H9 (cell line): ENCODE measurements around the gene CFAP77. TPM values are rescaled to one million over a fixed set of nuclear protein-coding genes. Genes with fewer than 3 reads are reported as not detected.

Experiments used
- DNase-seq: peaks from one replicate; pipeline ENCODE4 v3.0.0-alpha.2; 2017
- H2AFZ ChIP-seq: one replicate; pipeline ENCODE4 v1.6.1; 2013; ENCODE audit warnings: mild to moderate bottlenecking, low read length, control low read depth, moderate library complexity
- H2AK5ac ChIP-seq: 2 replicates; pipeline ENCODE4 v1.6.1; 2013; ENCODE audit warnings: low read length, control low read depth, mixed read lengths; ENCODE audit not compliant: insufficient read length
- H2BK120ac ChIP-seq: one replicate; pipeline ENCODE4 v1.6.1; 2013; ENCODE audit warnings: low read depth, mild to moderate bottlenecking, low read length, control low read depth, inconsistent platforms; ENCODE audit not compliant: poor library complexity, severe bottlenecking
- H2BK12ac ChIP-seq: 2 replicates; pipeline ENCODE4 v1.6.1; 2013; ENCODE audit warnings: low read length, control low read depth, mixed read lengths, low read depth; ENCODE audit not compliant: insufficient read length
- H2BK15ac ChIP-seq: 2 replicates; pipeline ENCODE4 v1.6.1; 2013; ENCODE audit warnings: low read depth, low read length, control low read depth
- H2BK20ac ChIP-seq: one replicate; pipeline ENCODE4 v1.6.1; 2013; ENCODE audit warnings: low read depth, mild to moderate bottlenecking, low read length, control low read depth, inconsistent platforms; ENCODE audit not compliant: poor library complexity, severe bottlenecking
- H2BK5ac ChIP-seq: 2 replicates; pipeline ENCODE4 v1.6.1; 2013; ENCODE audit warnings: low read length, control low read depth, mixed read lengths; ENCODE audit not compliant: insufficient read length
- H3K14ac ChIP-seq: 2 replicates; pipeline ENCODE4 v1.6.1; 2013; ENCODE audit warnings: low read length, control low read depth; ENCODE audit not compliant: insufficient read depth
- H3K18ac ChIP-seq: 2 replicates; pipeline ENCODE4 v1.6.1; 2013; ENCODE audit warnings: low read depth, mild to moderate bottlenecking, mixed read lengths, low read length, control low read depth; ENCODE audit not compliant: insufficient read length
- H3K23ac ChIP-seq: 2 replicates; pipeline ENCODE4 v1.6.1; 2013; ENCODE audit warnings: low read length, control low read depth, mixed read lengths, low read depth; ENCODE audit not compliant: insufficient read length
- H3K23me2 ChIP-seq: 2 replicates; pipeline ENCODE4 v1.6.1; 2013; ENCODE audit warnings: low read depth, mild to moderate bottlenecking, mixed read lengths, low read length, control low read depth; ENCODE audit not compliant: insufficient read length, poor library complexity, severe bottlenecking
- H3K27ac ChIP-seq: 2 replicates; pipeline ENCODE4 v1.5.1; 2013; ENCODE audit warnings: low read length, control low read depth, mixed read lengths, low read depth; ENCODE audit not compliant: insufficient read length
- H3K27me3 ChIP-seq: 2 replicates; pipeline ENCODE4 v1.6.1; 2013; ENCODE audit warnings: low read length, control low read depth, inconsistent platforms; ENCODE audit not compliant: insufficient read depth
- H3K4ac ChIP-seq: 2 replicates; pipeline ENCODE4 v1.6.1; 2013; ENCODE audit warnings: low read depth, mild to moderate bottlenecking, control low read depth, inconsistent platforms, low read length, moderate library complexity
- H3K4me1 ChIP-seq: 2 replicates; pipeline ENCODE4 v1.6.1; 2013; ENCODE audit warnings: low read length, control low read depth, inconsistent platforms; ENCODE audit not compliant: insufficient read depth
- H3K4me2 ChIP-seq: 2 replicates; pipeline ENCODE4 v1.6.1; 2013; ENCODE audit warnings: low read length, control low read depth, mixed read lengths; ENCODE audit not compliant: insufficient read length, insufficient read depth
- H3K56ac ChIP-seq: 2 replicates; pipeline ENCODE4 v1.6.1; 2013; ENCODE audit warnings: low read depth, mild to moderate bottlenecking, mixed read lengths, low read length, control low read depth; ENCODE audit not compliant: insufficient read length
- H3K79me1 ChIP-seq: 2 replicates; pipeline ENCODE4 v1.6.1; 2013; ENCODE audit warnings: low read depth, mild to moderate bottlenecking, moderate library complexity, low read length, control low read depth, inconsistent platforms; ENCODE audit not compliant: insufficient read depth, poor library complexity, severe bottlenecking
- H3K79me2 ChIP-seq: 2 replicates; pipeline ENCODE4 v1.6.1; 2013; ENCODE audit warnings: low read length, control low read depth, inconsistent platforms; ENCODE audit not compliant: insufficient read depth
- H3K9ac ChIP-seq: 2 replicates; pipeline ENCODE4 v1.6.1; 2013; ENCODE audit warnings: low read length, control low read depth, mixed read lengths; ENCODE audit not compliant: insufficient read length; ENCODE audit errors: extremely low read depth
- H3K9me3 ChIP-seq: one replicate; pipeline ENCODE4 v1.6.1; 2013; ENCODE audit warnings: low read depth, low read length, inconsistent platforms; ENCODE audit not compliant: control insufficient read depth
- H3T11ph ChIP-seq: one replicate; pipeline ENCODE4 v1.6.1; 2013; ENCODE audit warnings: mild to moderate bottlenecking, low read length, control low read depth, inconsistent platforms
- H4K20me1 ChIP-seq: one replicate; pipeline ENCODE4 v1.6.1; 2013; ENCODE audit not compliant: control insufficient read depth, insufficient read length, insufficient read depth
- H4K5ac ChIP-seq: 2 replicates; pipeline ENCODE4 v1.6.1; 2013; ENCODE audit warnings: low read depth, mild to moderate bottlenecking, mixed read lengths, low read length, control low read depth; ENCODE audit not compliant: insufficient read length
- H4K8ac ChIP-seq: replicated peaks from 2 replicates; pipeline ENCODE4 v1.6.1; 2013; ENCODE audit warnings: low read length, control low read depth, mixed read lengths, low read depth; ENCODE audit not compliant: insufficient read length
- H4K91ac ChIP-seq: 2 replicates; pipeline ENCODE4 v1.6.1; 2013; ENCODE audit warnings: low read depth, mild to moderate bottlenecking, moderate library complexity, mixed read lengths, low read length, control low read depth; ENCODE audit not compliant: insufficient read length
- H3K27ac Mint-ChIP-seq, 3 experiments: 2 replicates in 2 of 3; 3 replicates in 1 of 3; pipeline ENCODE4 v1.8.0; 2020 to 2021; ENCODE audit warnings: mixed read lengths in 3 of 3, mild to moderate bottlenecking in 1 of 3, moderate library complexity in 1 of 3
- H3K27me3 Mint-ChIP-seq: 2 replicates; pipeline ENCODE4 v1.8.0; 2021; ENCODE audit warnings: low read depth, mild to moderate bottlenecking, moderate library complexity, mixed read lengths
- H3K36me3 Mint-ChIP-seq, 3 experiments: 2 replicates in 2 of 3; 3 replicates in 1 of 3; pipeline ENCODE4 v1.8.0; 2020 to 2021; ENCODE audit warnings: low read depth in 3 of 3, mixed read lengths in 3 of 3; ENCODE audit not compliant: insufficient read depth in 1 of 3
- H3K4me1 Mint-ChIP-seq, 2 experiments: 2 replicates each; pipeline ENCODE4 v1.8.0; 2020; ENCODE audit warnings: mixed read lengths in 2 of 2
- H3K4me3 Mint-ChIP-seq, 2 experiments: 2 replicates in 1 of 2; 3 replicates in 1 of 2; pipeline ENCODE4 v1.8.0; 2020 to 2021; ENCODE audit warnings: mild to moderate bottlenecking in 2 of 2, mixed read lengths in 2 of 2, moderate library complexity in 1 of 2
- H3K9me3 Mint-ChIP-seq, 2 experiments: 2 replicates in 1 of 2; 3 replicates in 1 of 2; pipeline ENCODE4 v1.8.0; 2020; ENCODE audit warnings: mild to moderate bottlenecking in 2 of 2, mixed read lengths in 2 of 2, moderate library complexity in 1 of 2
- WGBS: extraction: QIAGEN DNeasy Blood & Tissue Kit; methylation state at CpG from one replicate; pipeline ENCODE4 v1.1.7; 2013; ENCODE audit warnings: missing lambda C conversion rate, low lambda C conversion rate, mixed read lengths; ENCODE audit not compliant: insufficient read length; ENCODE audit errors: extremely low coverage; 5-methylcytosine and 5-hydroxymethylcytosine counted together
- total RNA-seq: library from RNA; stranded (reverse); gene quantifications from 2 replicates; pipeline ENCODE4 v1.2.1, GENCODE V29; 2021
- TF ChIP-seq, protein P1 (sequence below): fragments of 200-600 bp; sonication (generic); conservative IDR thresholded peaks from 3 replicates; pipeline ENCODE4 v1.8.0; 2021; ENCODE audit warnings: antibody characterized with exemption, mild to moderate bottlenecking

Gene CFAP77
- total RNA-seq, 1 experiment from 2014 or later, result 0.72 TPM

DNA sequence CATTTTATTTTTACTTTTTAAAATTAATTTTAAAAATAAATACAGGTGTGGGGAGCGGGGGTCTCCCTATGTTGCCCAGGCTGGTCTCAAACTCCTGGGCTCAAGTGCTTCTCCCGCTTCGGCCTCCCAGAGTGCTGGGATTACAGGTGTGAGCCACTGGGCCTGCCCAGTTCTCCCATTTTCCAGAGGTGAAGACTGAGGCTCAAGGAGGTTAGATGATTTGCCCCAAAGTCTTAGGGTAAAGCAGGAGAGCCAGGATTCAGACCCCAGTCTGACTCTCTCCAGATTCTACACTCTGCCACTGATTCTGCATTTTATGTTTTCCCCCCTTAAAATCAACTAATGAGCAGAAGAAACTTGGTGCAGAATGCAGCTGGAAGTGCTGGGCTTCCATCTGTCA is 36.9 kb downstream of the CFAP77 start:
- H2BK5ac ChIP-seq, result no peak overlapping the region
- H3K27me3 ChIP-seq, result no peaks in the 10 kb centered on the region
- peaks cover 19% of the 10 kb centered on the region for H3K27me3 Mint-ChIP-seq
- H3K23ac ChIP-seq, result no peak overlapping the region
- H3K4ac ChIP-seq, result no peak overlapping the region
- H3K36me3 Mint-ChIP-seq, result no peaks in the 10 kb centered on the region; a peak in 1 of 7 replicates
- no peak overlapping the region for H2AFZ ChIP-seq
- H3K4me2 ChIP-seq, result no peak overlapping the region
- H3K4me1 Mint-ChIP-seq, result peaks cover 3 to 5% of the 10 kb centered on the region in 2 experiments
- no peak overlapping the region for H2BK15ac ChIP-seq
- no peak overlapping the region for H3K27ac Mint-ChIP-seq
- H3K9me3 Mint-ChIP-seq, result 0 out of 5 replicates have a peak, but pooled peaks cover 0 to 3% of the 10 kb centered on the region in 2 experiments
- H3K9ac ChIP-seq, result no peak overlapping the region
- H3K27ac ChIP-seq, result no peak overlapping the region
- no peak overlapping the region for H3K14ac ChIP-seq
- H3K9me3 ChIP-seq, result no peaks in the 10 kb centered on the region
- no peak overlapping the region for H3K4me3 Mint-ChIP-seq
- no peak overlapping the region for H2BK12ac ChIP-seq
- H3T11ph ChIP-seq, result no peak overlapping the region
- H3K79me2 ChIP-seq, result no peaks in the 10 kb centered on the region
- no peak overlapping the region for H2AK5ac ChIP-seq
- no peaks in the 10 kb centered on the region for H3K79me1 ChIP-seq
- no peak overlapping the region for H2BK20ac ChIP-seq
- no peak overlapping the region for H3K56ac ChIP-seq
- H4K5ac ChIP-seq, result no peak overlapping the region
- no peaks in the 10 kb centered on the region for H3K23me2 ChIP-seq
- H4K20me1 ChIP-seq, result no peaks in the 10 kb centered on the region
- TF ChIP-seq, protein P1, sequence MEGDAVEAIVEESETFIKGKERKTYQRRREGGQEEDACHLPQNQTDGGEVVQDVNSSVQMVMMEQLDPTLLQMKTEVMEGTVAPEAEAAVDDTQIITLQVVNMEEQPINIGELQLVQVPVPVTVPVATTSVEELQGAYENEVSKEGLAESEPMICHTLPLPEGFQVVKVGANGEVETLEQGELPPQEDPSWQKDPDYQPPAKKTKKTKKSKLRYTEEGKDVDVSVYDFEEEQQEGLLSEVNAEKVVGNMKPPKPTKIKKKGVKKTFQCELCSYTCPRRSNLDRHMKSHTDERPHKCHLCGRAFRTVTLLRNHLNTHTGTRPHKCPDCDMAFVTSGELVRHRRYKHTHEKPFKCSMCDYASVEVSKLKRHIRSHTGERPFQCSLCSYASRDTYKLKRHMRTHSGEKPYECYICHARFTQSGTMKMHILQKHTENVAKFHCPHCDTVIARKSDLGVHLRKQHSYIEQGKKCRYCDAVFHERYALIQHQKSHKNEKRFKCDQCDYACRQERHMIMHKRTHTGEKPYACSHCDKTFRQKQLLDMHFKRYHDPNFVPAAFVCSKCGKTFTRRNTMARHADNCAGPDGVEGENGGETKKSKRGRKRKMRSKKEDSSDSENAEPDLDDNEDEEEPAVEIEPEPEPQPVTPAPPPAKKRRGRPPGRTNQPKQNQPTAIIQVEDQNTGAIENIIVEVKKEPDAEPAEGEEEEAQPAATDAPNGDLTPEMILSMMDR, result no peak
- H3K18ac ChIP-seq, result no peak overlapping the region
- WGBS, result no CpG with 5 or more reads among the region's 3 CpGs
- H2BK120ac ChIP-seq, result no peak overlapping the region
- no peak overlapping the region for H4K91ac ChIP-seq
- no peak overlapping the region for H4K8ac ChIP-seq
- no peaks in the 10 kb centered on the region for H3K4me1 ChIP-seq
- DNase-seq, result no peak
